A673 (cell line): ENCODE data around the gene USP5. TPM values are rescaled to one million over a fixed set of nuclear protein-coding genes. Genes with fewer than 3 reads are reported as not detected.

Experiments used
- BruUV-seq: library from RNA; stranded (reverse); fragments of 400-500 nt; replicated peaks from 2 replicates; lab custom pipeline; 2021; lab: Mats Ljungman, UMichigan
- CTCF ChIA-PET: fragments of 300-600 bp; sonication (Branson Sonifier 250); formaldehyde crosslinking; loops from one replicate; lab custom pipeline; 2022; ENCODE audit warnings: antibody characterized with exemption; lab: Charles Lee
- POLR2A ChIA-PET: fragments of 300-600 bp; sonication (Branson Sonifier 250); formaldehyde crosslinking; loops from one replicate; lab custom pipeline; 2022; ENCODE audit warnings: antibody characterized with exemption; ENCODE audit not compliant: low non-redundant PET; lab: Charles Lee
- DNase-seq: peaks from one replicate; pipeline ENCODE4 v3.0.0-alpha.2; 2015; ENCODE audit warnings: low spot score
- H3K27ac ChIP-seq: fragments of 200-600 bp; sonication (generic); 2 replicates; pipeline ENCODE4 v1.5.1; 2016; ENCODE audit warnings: mixed run types, low read depth, mild to moderate bottlenecking, mixed read lengths, antibody characterized with exemption, low read length; ENCODE audit not compliant: poor library complexity, severe bottlenecking
- H3K27me3 ChIP-seq: fragments of 200-600 bp; sonication (generic); replicated peaks from 2 replicates; pipeline ENCODE4 v1.6.1; 2017; ENCODE audit warnings: mixed run types, low read depth, mild to moderate bottlenecking, mixed read lengths, antibody characterized with exemption, low read length; ENCODE audit not compliant: insufficient read depth, poor library complexity
- H3K36me3 ChIP-seq: fragments of 200-600 bp; sonication (generic); 2 replicates; pipeline ENCODE4 v1.6.1; 2016; ENCODE audit warnings: mixed run types, mild to moderate bottlenecking, mixed read lengths, antibody characterized with exemption, low read length; ENCODE audit not compliant: insufficient read depth, poor library complexity, severe bottlenecking
- H3K4me1 ChIP-seq: fragments of 200-600 bp; sonication (generic); 2 replicates; pipeline ENCODE4 v1.6.1; 2017; ENCODE audit warnings: mixed run types, mild to moderate bottlenecking, mixed read lengths, antibody characterized with exemption, low read length; ENCODE audit not compliant: insufficient read depth, poor library complexity, severe bottlenecking
- H3K4me3 ChIP-seq: fragments of 200-600 bp; sonication (generic); 2 replicates; pipeline ENCODE4 v1.5.1; 2016; ENCODE audit warnings: low read depth, mixed run types, mild to moderate bottlenecking, mixed read lengths, low read length; ENCODE audit not compliant: poor library complexity, severe bottlenecking
- H3K9me3 ChIP-seq: fragments of 200-600 bp; sonication (generic); 2 replicates; pipeline ENCODE4 v1.6.1; 2016; ENCODE audit warnings: mixed run types, low read depth, mild to moderate bottlenecking, mixed read lengths, antibody characterized with exemption, low read length; ENCODE audit not compliant: poor library complexity, severe bottlenecking
- CTCF ChIP-seq: fragments of 300-800, 200-600 bp; sonication (generic); conservative IDR thresholded peaks from 2 replicates; pipeline ENCODE4 v1.5.1; 2017; ENCODE audit warnings: low read depth, mild to moderate bottlenecking, antibody characterized with exemption, low read length, moderate library complexity, mixed read lengths
- EZH2 ChIP-seq: fragments of 200-600 bp; sonication (generic); IDR thresholded peaks from 2 replicates; pipeline ENCODE4 v1.6.1; 2017; ENCODE audit warnings: borderline replicate concordance, low read depth, mild to moderate bottlenecking, mixed read lengths, antibody characterized with exemption, low read length; ENCODE audit not compliant: poor library complexity, severe bottlenecking
- intact Hi-C: fragments of 100-400 bp; cut with micrococcal nuclease; formaldehyde crosslinking; loops from one replicate; pipeline ENCODE4 v1.10.0; 2022; ENCODE audit not compliant: unreplicated experiment
- total RNA-seq: library from RNA; stranded (reverse); gene quantifications from 2 replicates; pipeline ENCODE4 v1.2.3, GENCODE V29; 2021

USP5 gene
- total RNA-seq, 1 experiment from 2014 or later, result 209 TPM

GRCh38 chr12:6820166-6820565, 31.8 kb upstream of the USP5 start:
- Histone ChIP-seq H3K27me3 (no peaks in the 10 kb centered on the region), H3K9me3 (no peaks in the 10 kb centered on the region), H3K4me1 (peaks cover 22% of the 10 kb centered on the region), H3K4me3 (no peak overlapping the region), H3K27ac (no peak overlapping the region), H3K36me3 (no peaks in the 10 kb centered on the region)
- no TSS peak for BruUV-seq
- TF ChIP-seq EZH2, result no peak
- no peak for TF ChIP-seq CTCF
- CTCF ChIA-PET, result no interaction called here
- POLR2A ChIA-PET, result no interaction called here
- intact Hi-C loops, result no loop called here
- no peak for DNase-seq

GRCh38 chr12:6821591-6822425, 30.1 kb upstream of the USP5 start, which contains the start of gene GPR162:
Gene GPR162 (plus strand): TSS chr12:6821821. CDS start chr12:6823899, 2,078 bp downstream.
- H3K36me3 ChIP-seq, result no peaks in the 10 kb centered on the region
- H3K4me3 ChIP-seq, result peak within 1 kb of the TSS; percentile 62
- TF ChIP-seq EZH2 (no peak), CTCF (no peak)
- peaks cover 29% of the 10 kb centered on the region for H3K4me1 ChIP-seq
- ChIA-PET CTCF (interaction anchor here (0.5 to 1.9 kb wide), 4 partner anchors 47 to 157 kb away, joined by 3 to 6 read pairs (median 5); partner anchors contain the start of gene MLF2), POLR2A (interaction anchor here (0.8 kb wide), 1 partner anchor 132 kb away, joined by 6 read pairs; no protein-coding TSS in a partner anchor)
- H3K27me3 ChIP-seq, result no peaks in the 10 kb centered on the region
- peak within 1 kb of the TSS; percentile 69 for H3K27ac ChIP-seq
- no TSS peak for BruUV-seq
- no peaks in the 10 kb centered on the region for H3K9me3 ChIP-seq
- intact Hi-C loops, result no loop called here
- DNase-seq, result peak; percentile 81

- no peak for DNase-seq
- Histone ChIP-seq H3K27ac (peak overlapping the region; percentile 69), H3K4me1 (peaks cover 37% of the 10 kb centered on the region), H3K9me3 (no peaks in the 10 kb centered on the region), H3K36me3 (no peaks in the 10 kb centered on the region), H3K4me3 (peak overlapping the region; percentile 62), H3K27me3 (no peaks in the 10 kb centered on the region)
- POLR2A ChIA-PET, result interaction anchor here (0.6 kb wide), 2 partner anchors 69 to 105 kb away, joined by 3 to 4 read pairs; no protein-coding TSS in a partner anchor
- BruUV-seq, result no TSS peak
- CTCF ChIA-PET, result interaction anchor here (1.9 kb wide), 1 partner anchor 70 kb away, joined by 6 read pairs; the partner anchor contains the start of gene MLF2
- intact Hi-C loops, result no loop called here
- TF ChIP-seq CTCF (no peak), EZH2 (no peak)
Observed at GRCh38 chr12:6822426-6823135, 29.4 kb upstream of the USP5 start.
